Stomach (tissue), 4 donors: ENCODE results near the gene UGP2.

Source experiments
- EP300 ChIP-seq: sonication (generic); formaldehyde crosslinking; IDR thresholded peaks from one replicate; pipeline ENCODE4 v1.6.1; 2017; ENCODE audit warnings: antibody characterized with exemption
- POLR2A ChIP-seq, 4 donors: fragments of 450-650 bp; IDR thresholded peaks; one replicate each; pipeline ENCODE4 v1.6.1; 2016; ENCODE audit warnings: antibody characterized with exemption in 4 of 4, control low read depth in 2 of 4, mild to moderate bottlenecking in 1 of 4, moderate library complexity in 1 of 4
- TF ChIP-seq, protein P1 (sequence below), 7 experiments: fragments of 450-650 bp in 4 of 7; fragments of 200-600 bp in 3 of 7; sonication (generic) in 3 of 7; IDR thresholded peaks; one replicate each; pipeline ENCODE4 v1.5.1; 2016 to 2019; ENCODE audit warnings: antibody characterized with exemption in 7 of 7, control low read depth in 2 of 7, mild to moderate bottlenecking in 1 of 7

DNA sequence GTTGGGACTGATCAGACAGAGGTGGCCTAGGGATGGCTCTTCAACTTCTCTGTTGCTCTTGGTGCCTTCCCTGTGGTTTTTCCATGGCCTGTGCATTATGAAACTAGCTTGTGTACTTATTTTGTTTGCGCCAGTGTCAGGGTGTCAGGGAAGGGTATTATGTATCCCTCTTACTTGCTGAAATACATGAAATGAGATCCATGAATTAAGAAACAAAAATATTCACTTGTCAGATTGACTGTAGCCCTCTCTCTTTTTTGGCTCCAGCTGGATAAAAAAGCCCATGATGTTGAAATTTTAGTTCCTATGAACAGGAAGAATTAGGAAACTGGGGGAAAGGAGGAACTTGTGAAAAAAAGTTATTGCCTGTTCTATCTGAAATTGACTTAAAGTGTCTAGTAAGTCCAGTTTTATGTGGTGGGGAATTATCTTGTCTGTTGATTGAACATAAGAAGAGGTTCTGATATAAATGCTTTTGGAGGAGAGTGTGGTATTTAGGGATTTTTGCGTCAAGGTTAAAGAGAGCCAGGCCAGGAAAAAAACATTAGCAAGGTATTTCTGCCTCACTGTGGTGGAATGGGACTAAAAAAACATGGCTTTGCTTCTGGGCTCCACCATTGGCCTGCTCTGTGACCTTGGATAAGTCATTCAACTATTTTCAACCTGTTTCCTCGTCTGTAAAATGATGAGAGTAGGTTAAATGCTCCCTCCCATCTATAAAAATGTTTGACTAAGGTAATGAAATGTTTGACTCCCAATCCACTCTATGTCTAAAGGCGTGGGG lies 12.0 kb downstream of the UGP2 start:
- TF ChIP-seq, protein P1, sequence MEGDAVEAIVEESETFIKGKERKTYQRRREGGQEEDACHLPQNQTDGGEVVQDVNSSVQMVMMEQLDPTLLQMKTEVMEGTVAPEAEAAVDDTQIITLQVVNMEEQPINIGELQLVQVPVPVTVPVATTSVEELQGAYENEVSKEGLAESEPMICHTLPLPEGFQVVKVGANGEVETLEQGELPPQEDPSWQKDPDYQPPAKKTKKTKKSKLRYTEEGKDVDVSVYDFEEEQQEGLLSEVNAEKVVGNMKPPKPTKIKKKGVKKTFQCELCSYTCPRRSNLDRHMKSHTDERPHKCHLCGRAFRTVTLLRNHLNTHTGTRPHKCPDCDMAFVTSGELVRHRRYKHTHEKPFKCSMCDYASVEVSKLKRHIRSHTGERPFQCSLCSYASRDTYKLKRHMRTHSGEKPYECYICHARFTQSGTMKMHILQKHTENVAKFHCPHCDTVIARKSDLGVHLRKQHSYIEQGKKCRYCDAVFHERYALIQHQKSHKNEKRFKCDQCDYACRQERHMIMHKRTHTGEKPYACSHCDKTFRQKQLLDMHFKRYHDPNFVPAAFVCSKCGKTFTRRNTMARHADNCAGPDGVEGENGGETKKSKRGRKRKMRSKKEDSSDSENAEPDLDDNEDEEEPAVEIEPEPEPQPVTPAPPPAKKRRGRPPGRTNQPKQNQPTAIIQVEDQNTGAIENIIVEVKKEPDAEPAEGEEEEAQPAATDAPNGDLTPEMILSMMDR (IDR thresholded peaks at IDR 0.05), result no peak
- TF ChIP-seq POLR2A (IDR thresholded peaks at IDR 0.05) (no peak), EP300 (no peak)
